Uterus (tissue), 2 donors: ENCODE results near the gene CACNB4.

Source experiments
- POLR2A ChIP-seq, 2 donors: fragments of 450-650 bp; IDR thresholded peaks; one replicate each; pipeline ENCODE4 v1.6.1; 2016; ENCODE audit warnings: antibody characterized with exemption in 2 of 2, mild to moderate bottlenecking in 1 of 2, moderate library complexity in 1 of 2
- TF ChIP-seq, protein P1 (sequence below), 4 experiments: fragments of 200-600 bp in 2 of 4; fragments of 450-650 bp in 2 of 4; sonication (generic) in 2 of 4; IDR thresholded peaks; one replicate each; pipeline ENCODE4 v1.5.1; 2016 to 2019; ENCODE audit warnings: antibody characterized with exemption in 4 of 4, mild to moderate bottlenecking in 2 of 4, moderate library complexity in 1 of 4

DNA sequence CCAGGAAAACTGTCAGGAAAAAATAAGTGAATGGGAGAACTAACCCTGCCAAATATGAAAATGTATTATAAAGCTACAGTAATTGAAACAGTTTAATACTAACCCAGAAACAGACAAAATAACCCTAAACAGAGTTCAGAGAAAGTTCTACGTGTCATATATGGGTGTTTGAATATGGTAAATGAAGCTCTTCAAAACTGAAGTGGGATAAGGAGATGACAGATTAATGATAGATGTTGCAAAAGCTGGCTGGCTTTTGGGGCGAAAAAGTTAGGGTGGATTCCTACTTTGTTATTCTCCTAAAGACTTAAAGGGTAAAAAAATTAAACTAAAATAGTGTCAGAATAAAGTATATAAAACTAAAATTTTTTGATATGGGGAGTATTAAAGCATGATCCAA, 168.8 kb downstream of the CACNB4 start:
- TF ChIP-seq, protein P1, sequence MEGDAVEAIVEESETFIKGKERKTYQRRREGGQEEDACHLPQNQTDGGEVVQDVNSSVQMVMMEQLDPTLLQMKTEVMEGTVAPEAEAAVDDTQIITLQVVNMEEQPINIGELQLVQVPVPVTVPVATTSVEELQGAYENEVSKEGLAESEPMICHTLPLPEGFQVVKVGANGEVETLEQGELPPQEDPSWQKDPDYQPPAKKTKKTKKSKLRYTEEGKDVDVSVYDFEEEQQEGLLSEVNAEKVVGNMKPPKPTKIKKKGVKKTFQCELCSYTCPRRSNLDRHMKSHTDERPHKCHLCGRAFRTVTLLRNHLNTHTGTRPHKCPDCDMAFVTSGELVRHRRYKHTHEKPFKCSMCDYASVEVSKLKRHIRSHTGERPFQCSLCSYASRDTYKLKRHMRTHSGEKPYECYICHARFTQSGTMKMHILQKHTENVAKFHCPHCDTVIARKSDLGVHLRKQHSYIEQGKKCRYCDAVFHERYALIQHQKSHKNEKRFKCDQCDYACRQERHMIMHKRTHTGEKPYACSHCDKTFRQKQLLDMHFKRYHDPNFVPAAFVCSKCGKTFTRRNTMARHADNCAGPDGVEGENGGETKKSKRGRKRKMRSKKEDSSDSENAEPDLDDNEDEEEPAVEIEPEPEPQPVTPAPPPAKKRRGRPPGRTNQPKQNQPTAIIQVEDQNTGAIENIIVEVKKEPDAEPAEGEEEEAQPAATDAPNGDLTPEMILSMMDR (IDR thresholded peaks at IDR 0.05) = no peak
- no peak for TF ChIP-seq POLR2A (IDR thresholded peaks at IDR 0.05)
